Endodermal cell (in vitro differentiated cells): ENCODE measurements around the gene NFE2L3. TPM values are rescaled to one million over a fixed set of nuclear protein-coding genes. Genes with fewer than 3 reads are reported as not detected.
A peak's percentile ranks its signal among the peaks of the same experiment; 100 is the strongest.

Experiments
- DNase-seq: peaks from one replicate; pipeline ENCODE4 v3.0.0-alpha.2; 2017
- H3K27ac ChIP-seq: 2 replicates; pipeline ENCODE4 v1.5.1; 2013; ENCODE audit warnings: mild to moderate bottlenecking, low read depth, low read length, moderate library complexity
- H3K27me3 ChIP-seq: 2 replicates; pipeline ENCODE4 v1.6.1; 2013; ENCODE audit warnings: mild to moderate bottlenecking, low read length, moderate library complexity; ENCODE audit not compliant: insufficient read depth, control insufficient read depth, poor library complexity, severe bottlenecking
- H3K36me3 ChIP-seq: 2 replicates; pipeline ENCODE4 v1.7.0; 2013; ENCODE audit warnings: mild to moderate bottlenecking, low read length, moderate library complexity; ENCODE audit not compliant: control insufficient read depth, insufficient read depth
- H3K4me1 ChIP-seq: one replicate; pipeline ENCODE4 v1.7.0; 2013; ENCODE audit warnings: low read length; ENCODE audit not compliant: control insufficient read depth, insufficient read depth
- H3K4me3 ChIP-seq: 2 replicates; pipeline ENCODE4 v1.5.1; 2013; ENCODE audit warnings: mild to moderate bottlenecking, low read length, moderate library complexity
- H3K9ac ChIP-seq: 2 replicates; pipeline ENCODE4 v1.6.1; 2013; ENCODE audit warnings: mild to moderate bottlenecking, low read length, moderate library complexity; ENCODE audit not compliant: poor library complexity, severe bottlenecking; ENCODE audit errors: extremely low read depth
- H3K9me3 ChIP-seq: 2 replicates; pipeline ENCODE4 v1.6.1; 2013; ENCODE audit warnings: mild to moderate bottlenecking, low read length, moderate library complexity; ENCODE audit not compliant: control insufficient read depth
- H3K27ac Mint-ChIP-seq: 2 replicates; pipeline ENCODE4 v1.8.0; 2020; ENCODE audit warnings: mixed read lengths
- H3K27me3 Mint-ChIP-seq: 2 replicates; pipeline ENCODE4 v1.8.0; 2021; ENCODE audit warnings: mild to moderate bottlenecking, mixed read lengths; ENCODE audit not compliant: insufficient read depth
- H3K36me3 Mint-ChIP-seq: 2 replicates; pipeline ENCODE4 v1.8.0; 2020; ENCODE audit warnings: low read depth, mixed read lengths
- H3K4me1 Mint-ChIP-seq: 2 replicates; pipeline ENCODE4 v1.8.0; 2020; ENCODE audit warnings: mixed read lengths
- H3K4me3 Mint-ChIP-seq: 2 replicates; pipeline ENCODE4 v1.8.0; 2020; ENCODE audit warnings: mild to moderate bottlenecking, moderate library complexity, mixed read lengths
- H3K9me3 Mint-ChIP-seq: 2 replicates; pipeline ENCODE4 v1.8.0; 2020; ENCODE audit warnings: mild to moderate bottlenecking, mixed read lengths
- CTCF ChIP-seq: fragments of 200-600 bp; sonication (generic); conservative IDR thresholded peaks from 2 replicates; pipeline ENCODE4 v1.5.0; 2021; ENCODE audit warnings: antibody characterized with exemption, mild to moderate bottlenecking
- WGBS, 2 experiments: methylation state at CpG; one replicate each; pipeline versions ENCODE4 v1.1.5 to v1.1.7; 2013; ENCODE audit warnings: missing lambda C conversion rate in 2 of 2, mixed read lengths in 1 of 2; ENCODE audit not compliant: insufficient coverage in 1 of 2, insufficient read length in 1 of 2; 5-methylcytosine and 5-hydroxymethylcytosine counted together
- total RNA-seq, 2 donors: library from RNA; stranded (reverse); fragmentation: NEBNext Ultra II Directional in 1 of 2; extraction: Animal tissue kit (Norgen Biotek cat#: 25700) in 1 of 2; gene quantifications; 2 replicates in 1 of 2; 3 replicates in 1 of 2; pipeline ENCODE4 v1.2.1, GENCODE V29; 2021

NFE2L3 gene
- total RNA-seq, 2 donors from 2014 or later = 20.2 to 48.4 TPM

GRCh38 chr7:26180792-26181198, 28.8 kb downstream of the NFE2L3 start:
- H3K36me3 ChIP-seq = peaks cover 8% of the 10 kb centered on the region
- Mint-ChIP-seq H3K4me1 (peaks cover 14% of the 10 kb centered on the region), H3K27ac (no peak overlapping the region), H3K4me3 (no peak overlapping the region), H3K36me3 (peaks cover 42% of the 10 kb centered on the region), H3K27me3 (no peaks in the 10 kb centered on the region), H3K9me3 (peaks cover 17% of the 10 kb centered on the region)
- no peak overlapping the region for H3K27ac ChIP-seq
- H3K9me3 ChIP-seq = no peaks in the 10 kb centered on the region
- no peaks in the 10 kb centered on the region for H3K27me3 ChIP-seq
- DNase-seq = no peak
- H3K4me3 ChIP-seq = no peak overlapping the region
- H3K9ac ChIP-seq = no peak overlapping the region
- H3K4me1 ChIP-seq = no peaks in the 10 kb centered on the region
- 83 to 88% methylated on average over 5 of the region's 5 CpGs for WGBS, 2 experiments
- no peak for TF ChIP-seq CTCF

GRCh38 chr7:26181474-26182227, 29.7 kb downstream of the NFE2L3 start:
- H3K36me3 ChIP-seq = peaks cover 8% of the 10 kb centered on the region
- H3K9me3 Mint-ChIP-seq = peaks cover 12% of the 10 kb centered on the region
- no peak overlapping the region for H3K27ac ChIP-seq
- H3K36me3 Mint-ChIP-seq = peaks cover 43% of the 10 kb centered on the region
- no peak for TF ChIP-seq CTCF
- DNase-seq = no peak
- no peak overlapping the region for H3K9ac ChIP-seq
- H3K4me1 Mint-ChIP-seq = peaks cover 14% of the 10 kb centered on the region
- 94% methylated on average over 3 of the region's 3 CpGs; no CpG with 5 or more reads in 1 of the 2 experiments for WGBS, 2 experiments
- no peaks in the 10 kb centered on the region for H3K27me3 ChIP-seq
- no peak overlapping the region for H3K4me3 Mint-ChIP-seq
- H3K27ac Mint-ChIP-seq = peak overlapping the region; percentile 82
- H3K27me3 Mint-ChIP-seq = no peaks in the 10 kb centered on the region
- H3K4me3 ChIP-seq = no peak overlapping the region
- no peaks in the 10 kb centered on the region for H3K9me3 ChIP-seq
- H3K4me1 ChIP-seq = no peaks in the 10 kb centered on the region

GRCh38 chr7:26182283-26182682, 30.3 kb downstream of the NFE2L3 start:
- no peak overlapping the region for H3K4me3 Mint-ChIP-seq
- 93 to 98% methylated on average over 4 to 6 of the region's 6 CpGs for WGBS, 2 experiments
- no peak overlapping the region for H3K27ac ChIP-seq

More at GRCh38 chr7:26182283-26182682, 30.3 kb downstream of the NFE2L3 start:
- TF ChIP-seq CTCF = no peak
- Histone ChIP-seq H3K4me3 (no peak overlapping the region), H3K9me3 (no peaks in the 10 kb centered on the region), H3K27me3 (no peaks in the 10 kb centered on the region), H3K9ac (no peak overlapping the region), H3K36me3 (peaks cover 11% of the 10 kb centered on the region), H3K4me1 (no peaks in the 10 kb centered on the region)
- no peak for DNase-seq
- peak overlapping the region; percentile 44 for H3K27ac Mint-ChIP-seq
- H3K9me3 Mint-ChIP-seq = peaks cover 9% of the 10 kb centered on the region
- H3K36me3 Mint-ChIP-seq = peaks cover 40% of the 10 kb centered on the region
- peaks cover 14% of the 10 kb centered on the region for H3K4me1 Mint-ChIP-seq
- no peaks in the 10 kb centered on the region for H3K27me3 Mint-ChIP-seq
